Endothelial cell of umbilical vein (primary cell): Measurements from ENCODE around the gene SLC33A1.

Experiments
- CTCF ChIP-seq, 2 donors: IDR thresholded peaks; 1 replicate in 1 of 2; 2 replicates in 1 of 2; pipeline ENCODE4 v1.5.1; 2011; ENCODE audit warnings: low read length in 2 of 2, mild to moderate bottlenecking in 2 of 2, moderate library complexity in 2 of 2, control low read depth in 1 of 2, inconsistent platforms in 1 of 2, low read depth in 1 of 2; ENCODE audit not compliant: insufficient read depth in 1 of 2; ENCODE audit errors: extremely low read depth in 1 of 2
- MAX ChIP-seq: IDR thresholded peaks from 2 replicates; pipeline ENCODE4 v1.6.1; 2011; ENCODE audit not compliant: insufficient read depth, insufficient read length
- POLR2A ChIP-seq: IDR thresholded peaks from 2 replicates; pipeline ENCODE4 v1.6.1; 2012; ENCODE audit warnings: low read depth, mild to moderate bottlenecking, control low read depth, low read length
- POLR2AphosphoS5 ChIP-seq: IDR thresholded peaks from 2 replicates; pipeline ENCODE4 v1.6.1; 2012; ENCODE audit warnings: low read depth, mild to moderate bottlenecking, control low read depth, low read length, moderate library complexity; ENCODE audit not compliant: insufficient read depth

- TF ChIP-seq CTCF (IDR thresholded peaks at IDR 0.05; ENCODE audit: extremely low read depth in 1 of 2, insufficient read depth in 1 of 2, low read depth in 1 of 2, low read length in 2 of 2) (no peak), MAX (no peak), POLR2A (no peak), POLR2AphosphoS5 (no peak)
Observed at GRCh38 chr3:155895379-155895900, 41.2 kb upstream of the SLC33A1 start.
